Fibroblast of villous mesenchyme (primary cell): ENCODE data around the gene PPP1R14D. TPM values are rescaled to one million over a fixed set of nuclear protein-coding genes. Genes with fewer than 3 reads are reported as not detected.

ENCODE experiments used
- DNase-seq: peaks from one replicate; pipeline ENCODE4 v3.0.0-alpha.2; 2010; ENCODE audit warnings: low read depth
- H3K4me3 ChIP-seq: 2 replicates; pipeline ENCODE4 v1.5.1; 2011; ENCODE audit warnings: low read depth, mild to moderate bottlenecking, low read length
- total RNA-seq: library from RNA; depleted of rRNA; stranded (reverse); fragments of >200 nt; gene quantifications from 2 replicates; pipeline ENCODE4 v1.2.3, GENCODE V29; 2012
- TF ChIP-seq, protein P1 (sequence below): IDR thresholded peaks from 2 replicates; pipeline ENCODE4 v1.5.1; 2012; ENCODE audit warnings: low read depth, mild to moderate bottlenecking, low read length; ENCODE audit not compliant: insufficient read depth

Gene PPP1R14D
- total RNA-seq, 1 donor, result not detected

DNA sequence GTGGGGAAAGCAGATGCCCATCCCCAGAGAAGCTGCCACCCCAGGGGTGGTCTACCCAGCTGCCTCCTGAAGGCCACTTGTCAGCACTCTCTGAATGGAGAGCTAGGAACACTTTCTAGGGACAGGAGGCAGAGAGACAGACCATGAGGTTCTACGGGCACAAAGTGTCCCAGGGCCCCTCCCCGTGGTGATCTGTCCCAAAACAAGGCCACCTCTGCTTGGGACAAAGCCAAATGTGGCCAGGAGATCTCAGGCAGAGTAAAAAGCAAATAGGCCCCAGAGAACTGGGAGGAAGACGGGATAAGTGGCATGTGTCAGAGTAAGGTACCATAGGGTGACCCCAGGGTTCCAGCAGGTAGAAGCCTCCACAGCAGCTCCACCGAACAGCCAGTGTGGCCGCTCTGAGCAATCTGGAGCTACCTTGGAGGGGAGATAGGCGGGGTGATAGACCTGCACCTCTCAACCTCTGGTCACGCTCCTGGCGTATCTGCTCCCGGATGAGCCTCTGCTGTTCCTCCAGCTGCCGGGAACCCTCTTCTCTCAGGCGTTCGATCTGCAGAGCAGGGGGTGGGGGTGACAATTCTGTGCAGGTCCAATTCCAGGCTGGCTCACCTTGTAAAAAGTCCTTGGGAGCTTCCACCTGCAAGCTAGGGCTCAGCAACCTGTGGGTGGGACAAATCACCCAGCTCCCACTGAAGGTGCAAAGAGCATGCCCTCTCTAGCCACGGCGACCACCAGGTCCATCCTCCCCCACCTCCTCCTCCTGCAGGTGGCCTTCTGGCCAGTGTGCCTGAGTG lies 52.6 kb downstream of the PPP1R14D start:
- DNase-seq, result no peak
- TF ChIP-seq, protein P1, sequence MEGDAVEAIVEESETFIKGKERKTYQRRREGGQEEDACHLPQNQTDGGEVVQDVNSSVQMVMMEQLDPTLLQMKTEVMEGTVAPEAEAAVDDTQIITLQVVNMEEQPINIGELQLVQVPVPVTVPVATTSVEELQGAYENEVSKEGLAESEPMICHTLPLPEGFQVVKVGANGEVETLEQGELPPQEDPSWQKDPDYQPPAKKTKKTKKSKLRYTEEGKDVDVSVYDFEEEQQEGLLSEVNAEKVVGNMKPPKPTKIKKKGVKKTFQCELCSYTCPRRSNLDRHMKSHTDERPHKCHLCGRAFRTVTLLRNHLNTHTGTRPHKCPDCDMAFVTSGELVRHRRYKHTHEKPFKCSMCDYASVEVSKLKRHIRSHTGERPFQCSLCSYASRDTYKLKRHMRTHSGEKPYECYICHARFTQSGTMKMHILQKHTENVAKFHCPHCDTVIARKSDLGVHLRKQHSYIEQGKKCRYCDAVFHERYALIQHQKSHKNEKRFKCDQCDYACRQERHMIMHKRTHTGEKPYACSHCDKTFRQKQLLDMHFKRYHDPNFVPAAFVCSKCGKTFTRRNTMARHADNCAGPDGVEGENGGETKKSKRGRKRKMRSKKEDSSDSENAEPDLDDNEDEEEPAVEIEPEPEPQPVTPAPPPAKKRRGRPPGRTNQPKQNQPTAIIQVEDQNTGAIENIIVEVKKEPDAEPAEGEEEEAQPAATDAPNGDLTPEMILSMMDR, result no peak
- H3K4me3 ChIP-seq, result no peak overlapping the region

DNA sequence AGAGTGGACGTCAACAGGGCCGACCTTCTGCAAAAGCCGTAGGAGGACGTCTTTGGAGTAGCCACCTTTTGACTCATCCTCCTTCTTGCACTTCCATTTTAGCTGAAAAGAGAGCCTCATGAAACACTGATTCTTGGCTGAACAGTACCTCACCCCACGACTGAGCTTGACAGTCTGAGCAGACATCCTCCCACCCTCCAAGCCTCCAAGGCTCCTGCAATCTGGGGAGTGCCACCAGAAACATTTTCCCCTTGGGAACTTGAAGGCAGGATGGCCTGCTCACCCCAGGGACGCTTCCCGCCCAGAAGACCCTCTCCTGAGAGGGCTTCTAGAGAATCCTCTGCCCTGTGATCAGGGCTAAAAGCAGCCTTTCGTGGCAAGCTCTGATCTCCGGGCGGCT lies 53.5 kb downstream of the PPP1R14D start:
- TF ChIP-seq, protein P1, result no peak
- DNase-seq, result no peak
- no peak overlapping the region for H3K4me3 ChIP-seq

DNA sequence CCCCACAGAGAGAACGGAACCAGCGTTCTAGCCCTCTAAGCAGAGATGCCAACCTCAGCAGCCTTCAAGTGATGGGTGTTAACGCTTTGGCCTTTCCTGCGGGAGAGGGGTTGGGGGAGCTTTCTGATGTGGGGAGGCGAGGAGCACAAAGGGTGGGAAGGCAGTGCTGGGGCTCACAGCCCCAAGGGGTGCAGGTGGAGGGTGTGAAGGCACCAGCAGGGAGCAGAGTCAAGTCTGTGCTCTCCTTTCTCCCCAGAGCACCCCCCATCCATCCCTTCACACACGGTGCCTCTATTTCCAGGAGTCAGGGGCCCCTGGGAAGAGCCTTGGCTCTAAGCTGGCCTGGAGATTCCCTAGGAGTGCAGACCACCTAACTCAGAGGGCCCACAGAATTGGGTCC lies 54.6 kb downstream of the PPP1R14D start:
- TF ChIP-seq, protein P1, result no peak
- no peak for DNase-seq
- H3K4me3 ChIP-seq, result no peak overlapping the region

DNA sequence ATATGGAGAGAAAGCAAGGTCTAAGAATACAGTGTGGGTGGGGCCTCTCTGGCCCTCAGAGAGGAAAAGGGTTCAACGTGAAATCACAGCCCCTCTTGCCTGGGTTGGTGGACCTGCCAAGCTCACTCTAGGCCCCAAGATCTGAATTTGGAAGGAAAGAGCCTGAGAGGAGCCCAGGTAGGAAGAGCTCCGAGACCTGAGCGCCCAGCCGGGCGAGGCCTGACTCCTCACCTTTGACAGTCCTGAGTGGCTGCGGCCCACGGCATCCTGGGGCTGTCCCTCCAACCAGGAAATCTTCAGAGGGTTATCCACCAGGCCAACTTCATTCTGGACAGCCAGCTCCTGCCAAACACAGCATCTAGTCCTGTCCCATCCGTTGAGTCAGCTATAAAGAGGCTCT lies 55.0 kb downstream of the PPP1R14D start:
- no peak overlapping the region for H3K4me3 ChIP-seq

DNA sequence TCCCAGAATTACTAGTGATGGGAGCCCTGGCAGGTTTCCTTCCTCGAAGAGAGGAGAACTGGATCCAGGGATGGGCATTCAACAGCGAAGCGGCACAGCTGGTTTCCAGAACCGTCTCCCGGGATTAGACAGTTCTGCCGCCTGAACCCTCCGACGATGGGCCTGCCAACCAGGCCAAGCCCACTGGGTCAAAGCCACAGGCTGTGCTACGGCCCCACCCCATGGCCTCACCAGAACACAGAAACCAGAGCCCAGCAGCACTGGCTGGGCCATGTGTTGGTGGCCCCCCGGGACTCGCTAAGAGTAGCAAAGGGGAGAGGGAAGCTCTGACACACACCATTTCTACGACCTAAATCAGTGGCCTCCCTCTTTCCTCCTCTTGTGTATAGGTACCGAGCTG lies 56.5 kb downstream of the PPP1R14D start:
- TF ChIP-seq, protein P1, result no peak
- no peak for DNase-seq
- no peak overlapping the region for H3K4me3 ChIP-seq

More for the DNA sequence above, 55.0 kb downstream of the PPP1R14D start:
- TF ChIP-seq, protein P1, result no peak
- DNase-seq, result no peak

DNA sequence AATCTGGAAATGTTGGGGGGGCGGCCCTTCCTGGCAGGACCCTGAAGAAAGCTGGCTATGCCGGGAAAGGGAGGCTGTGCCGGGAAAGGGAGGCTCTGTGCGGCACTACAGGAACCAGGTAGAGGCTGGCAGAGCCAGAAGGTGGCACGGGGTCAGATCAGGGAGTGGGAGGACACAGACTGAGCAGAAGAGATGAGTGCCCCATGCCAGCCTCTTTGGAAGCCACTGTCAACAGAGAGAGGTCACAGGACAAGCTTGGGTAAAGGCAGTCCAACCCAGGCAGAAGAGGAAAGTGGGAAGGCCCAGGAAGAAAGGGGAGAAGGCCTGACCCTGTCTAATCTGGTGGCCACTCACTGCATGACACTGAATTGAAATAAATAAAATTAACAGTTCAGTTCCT lies 57.3 kb downstream of the PPP1R14D start:
- H3K4me3 ChIP-seq, result no peak overlapping the region
- DNase-seq, result no peak
- TF ChIP-seq, protein P1, result no peak
